ENCODE measurements around the gene SLC66A2.

Gene SLC66A2

DNA sequence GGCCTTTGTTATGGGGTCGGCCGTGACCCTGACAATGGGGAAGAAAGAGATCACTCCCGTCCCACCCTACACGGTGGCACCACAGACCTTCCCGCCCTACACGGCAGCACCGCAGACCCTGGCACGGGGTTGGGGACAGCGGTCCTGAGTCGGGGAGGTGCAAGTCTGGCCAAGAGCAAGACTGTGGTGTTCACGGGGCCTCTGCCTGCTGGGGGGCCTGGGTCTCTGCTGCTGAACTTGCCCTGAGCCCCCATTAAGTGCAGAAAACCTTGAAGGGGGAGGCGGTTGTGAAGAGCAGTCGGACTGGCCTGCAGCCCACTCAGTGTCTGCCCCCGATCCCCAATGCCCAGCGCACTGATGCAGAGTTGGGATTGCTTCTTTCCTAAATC lies 75.9 kb downstream of the SLC66A2 start:
- no peak overlapping the region for H3K4me3 ChIP-seq (ENCODE audit: low read length)
- no peak for DNase-seq (ENCODE audit: low read depth)
- TF ChIP-seq, protein P1, sequence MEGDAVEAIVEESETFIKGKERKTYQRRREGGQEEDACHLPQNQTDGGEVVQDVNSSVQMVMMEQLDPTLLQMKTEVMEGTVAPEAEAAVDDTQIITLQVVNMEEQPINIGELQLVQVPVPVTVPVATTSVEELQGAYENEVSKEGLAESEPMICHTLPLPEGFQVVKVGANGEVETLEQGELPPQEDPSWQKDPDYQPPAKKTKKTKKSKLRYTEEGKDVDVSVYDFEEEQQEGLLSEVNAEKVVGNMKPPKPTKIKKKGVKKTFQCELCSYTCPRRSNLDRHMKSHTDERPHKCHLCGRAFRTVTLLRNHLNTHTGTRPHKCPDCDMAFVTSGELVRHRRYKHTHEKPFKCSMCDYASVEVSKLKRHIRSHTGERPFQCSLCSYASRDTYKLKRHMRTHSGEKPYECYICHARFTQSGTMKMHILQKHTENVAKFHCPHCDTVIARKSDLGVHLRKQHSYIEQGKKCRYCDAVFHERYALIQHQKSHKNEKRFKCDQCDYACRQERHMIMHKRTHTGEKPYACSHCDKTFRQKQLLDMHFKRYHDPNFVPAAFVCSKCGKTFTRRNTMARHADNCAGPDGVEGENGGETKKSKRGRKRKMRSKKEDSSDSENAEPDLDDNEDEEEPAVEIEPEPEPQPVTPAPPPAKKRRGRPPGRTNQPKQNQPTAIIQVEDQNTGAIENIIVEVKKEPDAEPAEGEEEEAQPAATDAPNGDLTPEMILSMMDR (conservative IDR thresholded peaks at IDR 0.05; ENCODE audit: low read length): no peak

DNA sequence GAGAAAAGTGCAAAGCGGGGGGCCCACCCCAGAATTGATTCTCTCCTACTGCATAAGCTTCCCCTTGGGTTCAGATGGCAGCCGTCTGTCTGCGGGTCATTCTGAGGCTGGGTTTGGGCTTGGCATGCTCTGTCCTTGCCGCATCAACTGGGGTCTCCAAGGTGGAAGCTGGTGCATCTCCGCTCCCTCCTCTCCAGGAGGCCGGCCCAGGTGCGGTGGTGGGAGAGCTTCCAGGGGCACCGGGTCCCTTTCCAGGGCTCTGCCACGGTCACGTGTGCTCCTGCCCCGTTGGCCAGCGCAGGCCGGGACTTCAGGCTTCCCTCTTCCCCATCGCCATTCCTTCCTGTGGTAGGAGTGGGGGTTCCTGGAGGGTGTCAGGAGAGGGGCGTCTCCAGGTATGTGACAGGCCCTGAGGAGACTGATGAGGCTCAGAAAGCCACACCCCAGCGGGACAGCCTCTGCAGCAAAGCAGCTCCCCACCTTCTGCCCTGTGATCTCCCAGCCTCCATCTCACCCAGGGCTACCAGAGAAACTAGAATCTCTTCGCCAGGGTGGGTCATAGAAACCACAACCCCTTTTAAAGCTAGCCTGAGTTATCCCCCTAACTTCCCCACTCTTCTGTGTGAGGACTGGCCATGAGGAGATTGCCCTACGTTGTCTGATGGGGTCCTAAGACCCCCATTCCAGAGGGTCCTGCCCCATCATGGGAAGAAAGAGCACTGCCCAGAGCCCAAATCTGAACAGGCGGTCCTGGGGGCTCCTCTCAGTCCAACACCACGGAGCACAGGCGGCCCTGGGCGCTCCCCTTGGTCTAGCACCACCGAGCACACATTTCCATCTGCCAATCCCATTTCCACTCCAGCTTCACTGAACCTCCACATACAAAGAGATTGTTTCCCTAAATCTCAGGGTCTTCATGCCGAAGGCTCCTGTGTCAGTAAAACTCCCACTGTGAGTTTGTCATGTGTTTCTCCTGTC lies 76.6 kb downstream of the SLC66A2 start:
- TF ChIP-seq, protein P1 (conservative IDR thresholded peaks at IDR 0.05; ENCODE audit: low read length): no peak
- H3K4me3 ChIP-seq (ENCODE audit: low read length): no peak overlapping the region
- no peak for DNase-seq (ENCODE audit: low read depth)

GRCh38 chr18:79873449-79874110 lies 77.9 kb downstream of the SLC66A2 start:
- TF ChIP-seq, protein P1 (conservative IDR thresholded peaks at IDR 0.05; ENCODE audit: low read length): no peak
- no peak overlapping the region for H3K4me3 ChIP-seq (ENCODE audit: low read length)
- DNase-seq (ENCODE audit: low read depth): no peak

GRCh38 chr18:79872527-79873444 lies 78.7 kb downstream of the SLC66A2 start:
- H3K4me3 ChIP-seq (ENCODE audit: low read length): no peak overlapping the region
- TF ChIP-seq, protein P1 (conservative IDR thresholded peaks at IDR 0.05; ENCODE audit: low read length): no peak
- DNase-seq (ENCODE audit: low read depth): no peak

DNA sequence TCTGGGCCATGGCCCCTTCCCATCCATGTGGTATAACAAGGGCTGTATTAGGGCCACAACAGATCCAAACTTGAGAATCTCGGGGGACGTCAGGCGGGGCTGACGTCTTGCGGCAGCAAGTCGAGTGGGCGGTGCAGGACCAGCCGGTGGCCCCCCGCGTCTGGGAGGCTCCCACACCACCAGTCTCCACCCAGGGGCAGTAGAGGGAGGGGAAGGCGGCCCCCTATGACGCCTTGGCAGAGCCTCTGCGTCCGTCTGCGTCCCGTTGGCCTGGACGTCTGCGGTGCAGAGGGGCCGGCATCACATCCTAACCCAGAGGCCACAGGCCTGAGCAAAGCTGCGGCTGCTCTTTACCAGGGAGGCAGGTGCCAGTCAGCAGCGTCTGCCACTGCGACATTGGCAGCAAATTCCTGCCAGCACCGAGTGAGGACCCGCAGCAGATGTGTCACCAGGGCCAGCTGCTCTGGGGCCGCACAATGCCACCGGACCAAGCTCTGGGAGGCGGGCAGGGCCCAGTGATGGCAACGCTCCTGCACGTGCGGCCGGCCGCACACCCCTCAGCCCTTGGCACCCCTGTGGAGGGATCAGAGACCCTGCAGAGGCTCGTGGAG lies 79.9 kb downstream of the SLC66A2 start:
- DNase-seq (ENCODE audit: low read depth): no peak
- TF ChIP-seq, protein P1 (conservative IDR thresholded peaks at IDR 0.05; ENCODE audit: low read length): no peak
- H3K4me3 ChIP-seq (ENCODE audit: low read length): no peak overlapping the region

GRCh38 chr18:79871026-79871390 lies 80.4 kb downstream of the SLC66A2 start:
- H3K4me3 ChIP-seq (ENCODE audit: low read length): no peak overlapping the region
- DNase-seq (ENCODE audit: low read depth): no peak
- TF ChIP-seq, protein P1 (conservative IDR thresholded peaks at IDR 0.05; ENCODE audit: low read length): no peak

All from AG10803 (cell line).